Type B pancreatic cell (in vitro differentiated cells): ENCODE results near the gene GRM3. TPM values are rescaled to one million over a fixed set of nuclear protein-coding genes. Genes with fewer than 3 reads are reported as not detected.

Experiments
- DNase-seq: peaks from one replicate; pipeline ENCODE4 v3.0.0; 2021; ENCODE audit warnings: mixed read lengths; ENCODE audit not compliant: unreplicated experiment; ENCODE audit errors: extremely low spot score
- H3K27ac Mint-ChIP-seq: 2 replicates; pipeline ENCODE4 v1.8.0; 2021; ENCODE audit warnings: mild to moderate bottlenecking, mixed read lengths
- H3K27me3 Mint-ChIP-seq: 2 replicates; pipeline ENCODE4 v1.8.0; 2021; ENCODE audit warnings: mixed read lengths
- H3K36me3 Mint-ChIP-seq: 2 replicates; pipeline ENCODE4 v1.8.0; 2021; ENCODE audit warnings: mixed read lengths
- H3K4me1 Mint-ChIP-seq: one replicate; pipeline ENCODE4 v1.8.0; 2021; ENCODE audit warnings: mixed read lengths; ENCODE audit not compliant: unreplicated experiment
- H3K4me3 Mint-ChIP-seq: 2 replicates; pipeline ENCODE4 v1.8.0; 2021; ENCODE audit warnings: mild to moderate bottlenecking, mixed read lengths
- H3K9me3 Mint-ChIP-seq: 2 replicates; pipeline ENCODE4 v1.8.0; 2021; ENCODE audit warnings: mixed read lengths
- total RNA-seq: library from RNA; stranded (reverse); gene quantifications from 2 replicates; pipeline ENCODE4 v1.2.1, GENCODE V29; 2021; ENCODE audit warnings: low replicate concordance
- TF ChIP-seq, protein P1 (sequence below): fragments of 200-600 bp; sonication (generic); conservative IDR thresholded peaks from 2 replicates; pipeline ENCODE4 v1.5.0; 2021; ENCODE audit warnings: antibody characterized with exemption, mild to moderate bottlenecking

Gene GRM3
- total RNA-seq, 1 donor from 2014 or later, result 0.46 TPM

DNA sequence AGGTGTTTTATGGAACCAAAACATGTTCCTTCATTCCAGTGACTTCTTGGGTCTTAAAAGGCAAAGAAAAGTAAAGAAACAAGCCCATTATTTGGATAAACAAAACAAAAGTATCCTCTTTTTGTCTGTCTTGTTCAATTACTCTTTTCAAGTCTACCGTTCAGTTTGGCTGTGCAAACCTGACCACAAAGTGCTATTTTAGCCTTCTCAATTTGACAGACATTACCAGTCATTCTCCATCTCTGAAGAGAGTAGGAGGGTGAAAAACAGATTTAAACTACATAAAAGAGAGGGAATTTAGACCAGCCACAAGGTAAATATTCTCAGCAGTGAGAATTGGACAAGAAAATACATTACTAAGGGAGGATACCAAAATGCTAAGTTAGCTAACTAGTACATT is 145.2 kb downstream of the GRM3 start:
- Mint-ChIP-seq H3K4me1 (no peaks in the 10 kb centered on the region), H3K36me3 (no peaks in the 10 kb centered on the region), H3K4me3 (no peak overlapping the region), H3K27me3 (no peaks in the 10 kb centered on the region), H3K27ac (no peak overlapping the region), H3K9me3 (no peaks in the 10 kb centered on the region)
- TF ChIP-seq, protein P1, sequence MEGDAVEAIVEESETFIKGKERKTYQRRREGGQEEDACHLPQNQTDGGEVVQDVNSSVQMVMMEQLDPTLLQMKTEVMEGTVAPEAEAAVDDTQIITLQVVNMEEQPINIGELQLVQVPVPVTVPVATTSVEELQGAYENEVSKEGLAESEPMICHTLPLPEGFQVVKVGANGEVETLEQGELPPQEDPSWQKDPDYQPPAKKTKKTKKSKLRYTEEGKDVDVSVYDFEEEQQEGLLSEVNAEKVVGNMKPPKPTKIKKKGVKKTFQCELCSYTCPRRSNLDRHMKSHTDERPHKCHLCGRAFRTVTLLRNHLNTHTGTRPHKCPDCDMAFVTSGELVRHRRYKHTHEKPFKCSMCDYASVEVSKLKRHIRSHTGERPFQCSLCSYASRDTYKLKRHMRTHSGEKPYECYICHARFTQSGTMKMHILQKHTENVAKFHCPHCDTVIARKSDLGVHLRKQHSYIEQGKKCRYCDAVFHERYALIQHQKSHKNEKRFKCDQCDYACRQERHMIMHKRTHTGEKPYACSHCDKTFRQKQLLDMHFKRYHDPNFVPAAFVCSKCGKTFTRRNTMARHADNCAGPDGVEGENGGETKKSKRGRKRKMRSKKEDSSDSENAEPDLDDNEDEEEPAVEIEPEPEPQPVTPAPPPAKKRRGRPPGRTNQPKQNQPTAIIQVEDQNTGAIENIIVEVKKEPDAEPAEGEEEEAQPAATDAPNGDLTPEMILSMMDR, result no peak
- DNase-seq, result no peak

DNA sequence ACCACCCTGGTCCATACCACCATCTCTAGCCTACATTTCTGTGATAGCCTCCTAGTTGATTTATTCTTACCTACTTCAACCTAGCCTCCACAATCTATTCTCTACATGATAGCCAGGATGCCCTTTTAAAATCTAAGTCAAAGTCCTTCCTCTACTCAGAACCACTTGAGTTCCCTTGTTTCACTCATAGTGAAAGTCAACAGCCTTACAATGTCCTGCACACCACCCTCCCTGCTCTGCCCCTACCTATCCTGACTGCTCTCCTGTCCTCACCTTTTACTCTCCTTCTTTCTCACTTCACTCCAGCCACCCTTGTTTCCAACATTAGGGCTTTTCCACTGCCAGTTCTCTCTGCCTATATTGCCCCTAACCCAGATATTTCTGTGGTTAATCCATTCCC is 146.7 kb downstream of the GRM3 start:
- no peaks in the 10 kb centered on the region for H3K27me3 Mint-ChIP-seq
- H3K27ac Mint-ChIP-seq, result no peak overlapping the region
- no peaks in the 10 kb centered on the region for H3K36me3 Mint-ChIP-seq
- H3K4me3 Mint-ChIP-seq, result no peak overlapping the region
- TF ChIP-seq, protein P1, result no peak
- no peaks in the 10 kb centered on the region for H3K4me1 Mint-ChIP-seq
- H3K9me3 Mint-ChIP-seq, result no peaks in the 10 kb centered on the region
- DNase-seq, result no peak

DNA sequence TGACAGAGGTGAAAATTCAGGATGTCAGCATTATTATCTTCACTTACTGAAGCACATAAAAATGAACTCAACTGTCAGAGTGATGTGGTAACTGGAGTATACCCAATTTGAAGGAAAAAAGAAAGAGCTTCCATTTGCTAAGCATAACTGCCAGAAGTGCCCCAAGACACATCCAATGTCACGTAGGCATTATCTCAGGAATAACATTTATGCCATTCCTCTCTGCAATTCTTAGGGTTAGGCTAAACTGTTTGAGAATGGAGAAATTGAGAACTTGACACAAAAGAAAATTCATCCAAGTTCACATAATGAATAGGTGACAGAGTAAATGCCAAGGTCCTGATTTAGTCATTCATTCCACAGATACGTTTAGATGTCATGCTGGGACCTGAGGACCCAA is 148.6 kb downstream of the GRM3 start:
- Mint-ChIP-seq H3K4me1 (no peaks in the 10 kb centered on the region), H3K9me3 (peaks cover 5% of the 10 kb centered on the region), H3K4me3 (no peak overlapping the region), H3K27me3 (no peaks in the 10 kb centered on the region), H3K27ac (no peak overlapping the region), H3K36me3 (no peaks in the 10 kb centered on the region)
- TF ChIP-seq, protein P1, result no peak
- no peak for DNase-seq

DNA sequence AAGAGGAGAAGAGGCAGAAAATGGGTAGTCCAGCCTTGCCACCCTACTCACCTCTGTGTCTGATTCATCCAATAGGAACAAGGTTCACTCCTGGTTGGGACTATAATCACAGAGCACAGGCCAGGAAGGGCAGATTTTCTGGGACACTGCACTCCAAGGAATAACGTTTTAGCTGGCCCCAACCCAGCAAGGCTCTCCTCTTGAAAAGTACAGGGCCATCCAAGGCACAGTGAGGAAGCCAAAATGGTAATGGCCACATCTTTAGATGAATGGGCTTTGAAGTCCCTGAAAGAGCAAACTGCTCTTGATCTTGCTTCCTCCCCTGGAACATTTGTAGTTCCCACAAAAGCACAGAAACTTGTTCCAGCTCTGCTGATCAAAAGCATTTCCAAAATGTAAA is 149.4 kb downstream of the GRM3 start:
- Mint-ChIP-seq H3K4me3 (no peak overlapping the region), H3K9me3 (peaks cover 5% of the 10 kb centered on the region), H3K4me1 (no peaks in the 10 kb centered on the region), H3K27ac (no peak overlapping the region), H3K36me3 (no peaks in the 10 kb centered on the region), H3K27me3 (no peaks in the 10 kb centered on the region)
- TF ChIP-seq, protein P1, result no peak
- DNase-seq, result no peak

DNA sequence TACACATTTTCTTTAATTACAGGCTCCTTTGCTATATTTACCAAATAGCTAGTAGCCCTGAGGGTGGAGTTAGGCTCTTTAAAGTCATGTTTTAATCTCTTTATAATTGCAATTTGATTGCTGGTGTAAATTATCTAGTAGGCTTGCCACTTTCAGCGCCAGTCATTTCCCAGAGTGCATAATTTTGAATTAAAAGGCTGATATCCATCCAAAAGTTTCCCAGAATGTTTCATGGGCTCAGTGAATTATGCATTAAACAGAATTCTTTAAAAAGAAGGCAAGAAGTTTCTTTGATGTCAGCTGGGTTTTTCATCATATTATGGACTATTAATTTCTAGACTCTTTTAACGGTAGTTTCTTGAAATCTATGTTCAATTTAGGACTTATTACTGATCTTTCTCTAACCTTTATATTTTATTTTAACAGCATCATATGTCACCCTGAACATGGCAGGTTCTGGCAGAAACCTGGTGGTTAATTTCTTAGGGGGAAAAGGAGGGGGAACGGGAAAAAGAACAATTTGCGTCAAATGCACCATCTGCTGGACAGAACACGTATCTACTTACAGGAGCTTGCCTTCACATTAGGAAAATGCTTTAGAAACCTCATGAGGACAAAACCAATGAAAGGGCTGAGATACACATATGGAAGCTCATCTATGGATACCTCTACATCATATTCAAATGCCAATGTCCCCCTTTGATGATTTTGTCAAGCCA is 171.1 kb downstream of the GRM3 start:
- H3K4me3 Mint-ChIP-seq, result no peak overlapping the region
- TF ChIP-seq, protein P1, result peak; percentile 79
- H3K27ac Mint-ChIP-seq, result no peak overlapping the region
- H3K4me1 Mint-ChIP-seq, result peaks cover 8% of the 10 kb centered on the region
- peaks cover 7% of the 10 kb centered on the region for H3K27me3 Mint-ChIP-seq
- H3K36me3 Mint-ChIP-seq, result no peaks in the 10 kb centered on the region
- DNase-seq, result no peak
- no peaks in the 10 kb centered on the region for H3K9me3 Mint-ChIP-seq
